Activated CD4-positive, alpha-beta memory T cell treated with anti-CD3 and anti-CD28 coated beads for 36 hours (primary cell): ENCODE measurements around the gene VPREB3. TPM values are rescaled to one million over a fixed set of nuclear protein-coding genes. Genes with fewer than 3 reads are reported as not detected.
A peak's percentile ranks its signal among the peaks of the same experiment; 100 is the strongest.

Source experiments
- CTCF ChIA-PET: fragments of 350-600 bp; sonication (Branson Sonifier 250); formaldehyde crosslinking; loops from one replicate; lab custom pipeline; 2021; ENCODE audit warnings: antibody characterized with exemption, inconsistent platforms; lab: Charles Lee
- POLR2A ChIA-PET: fragments of 350-600 bp; sonication (Branson Sonifier 250); formaldehyde crosslinking; loops from one replicate; lab custom pipeline; 2021; ENCODE audit warnings: antibody characterized with exemption; lab: Charles Lee
- DNase-seq: peaks from one replicate; pipeline ENCODE4 v3.0.0-alpha.2; 2020
- H3K27ac Mint-ChIP-seq: one replicate; pipeline ENCODE4 v1.8.0; 2021; ENCODE audit warnings: mixed read lengths
- H3K27me3 Mint-ChIP-seq: one replicate; pipeline ENCODE4 v1.8.0; 2021; ENCODE audit warnings: mixed read lengths
- H3K36me3 Mint-ChIP-seq: one replicate; pipeline ENCODE4 v1.8.0; 2021; ENCODE audit warnings: mixed read lengths
- H3K4me1 Mint-ChIP-seq: one replicate; pipeline ENCODE4 v1.8.0; 2021; ENCODE audit warnings: low read depth, mixed read lengths
- H3K4me3 Mint-ChIP-seq: one replicate; pipeline ENCODE4 v1.8.0; 2021; ENCODE audit warnings: mild to moderate bottlenecking, mixed read lengths
- H3K9me3 Mint-ChIP-seq: one replicate; pipeline ENCODE4 v1.8.0; 2021; ENCODE audit warnings: mixed read lengths
- intact Hi-C: fragments of 100-400 bp; cut with micrococcal nuclease; formaldehyde crosslinking; loops from one replicate; pipeline ENCODE4 v1.15.1; 2023
- total RNA-seq, 2 experiments: library from RNA; stranded (reverse); gene quantifications; one replicate each; pipeline ENCODE4 v1.2.3, GENCODE V29; 2021

Gene VPREB3
- total RNA-seq, 2 experiments from 2014 or later: not detected

- Mint-ChIP-seq H3K9me3 (no peaks in the 10 kb centered on the region), H3K36me3 (no peaks in the 10 kb centered on the region), H3K4me3 (peak within 1 kb of the TSS; percentile 62), H3K27me3 (no peaks in the 10 kb centered on the region), H3K4me1 (peaks cover 15% of the 10 kb centered on the region), H3K27ac (no peak within 1 kb of the TSS)
- ChIA-PET POLR2A (interaction anchor here (2.1 kb wide), 1 partner anchor 14 kb away, joined by 6 read pairs; the partner anchor contains the start of gene SMARCB1), CTCF (interaction anchor here (1.4 kb wide), 1 partner anchor 77 kb away, joined by 4 read pairs; no protein-coding TSS in a partner anchor)
- intact Hi-C loops: loop anchor here (2.0 kb wide), 1 partner anchor 14 kb away; the partner anchor contains the start of gene SMARCB1
- DNase-seq: peak; percentile 58
Measured at GRCh38 chr22:23772649-23773473, 18.6 kb upstream of the VPREB3 start, which contains the start of gene MMP11. MMP11 (plus strand) TSS chr22:23772849; CDS start chr22:23772871, 22 bp downstream.

- intact Hi-C loops: loop anchor here (2.0 kb wide), 1 partner anchor 15 kb away; the partner anchor contains the start of gene SMARCB1
- no peaks in the 10 kb centered on the region for H3K9me3 Mint-ChIP-seq
- ChIA-PET CTCF (interaction anchor here (1.4 kb wide), 1 partner anchor 78 kb away, joined by 4 read pairs; no protein-coding TSS in a partner anchor), POLR2A (interaction anchor here (2.1 kb wide), 1 partner anchor 15 kb away, joined by 6 read pairs; the partner anchor contains the start of gene SMARCB1)
- no peaks in the 10 kb centered on the region for H3K36me3 Mint-ChIP-seq
- H3K4me1 Mint-ChIP-seq: peaks cover 15% of the 10 kb centered on the region
- no peak overlapping the region for H3K27ac Mint-ChIP-seq
- peak overlapping the region; percentile 62 for H3K4me3 Mint-ChIP-seq
- DNase-seq: no peak
- no peaks in the 10 kb centered on the region for H3K27me3 Mint-ChIP-seq
Measured at GRCh38 chr22:23772315-23772648, 18.1 kb upstream of the VPREB3 start.

DNA sequence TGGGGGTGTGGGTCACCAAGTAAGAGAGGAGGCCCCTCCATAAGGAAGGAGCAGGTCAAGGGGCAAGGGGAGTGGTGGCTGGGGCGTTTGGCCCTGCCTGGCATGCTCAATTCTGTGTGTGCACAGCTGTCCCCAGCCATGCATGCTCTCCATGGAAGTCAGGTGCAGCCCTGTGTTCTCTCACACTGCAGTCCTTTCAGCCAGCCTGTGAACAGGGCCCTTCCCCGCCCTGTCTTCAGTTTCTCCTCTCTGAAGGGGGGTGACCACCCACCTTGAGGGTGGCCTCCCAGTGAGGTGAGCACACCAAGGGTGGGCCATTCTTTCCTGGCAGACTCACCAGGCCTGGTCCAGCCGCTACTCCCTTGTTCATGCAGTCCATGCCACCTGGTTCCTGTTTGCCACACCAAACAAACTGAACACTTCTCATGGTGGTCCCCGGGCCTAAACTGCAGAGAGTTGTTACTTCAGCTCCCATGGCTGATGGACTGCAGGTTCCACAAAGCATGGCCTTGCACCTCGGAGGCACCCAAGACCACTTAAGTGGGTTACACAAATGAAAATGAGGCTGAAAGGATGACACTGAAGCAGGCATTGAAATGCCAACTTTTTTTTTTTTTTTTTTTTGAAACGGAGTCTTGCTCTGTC, 15.2 kb upstream of the VPREB3 start:
- H3K4me3 Mint-ChIP-seq: no peak overlapping the region
- H3K27ac Mint-ChIP-seq: no peak overlapping the region
- intact Hi-C loops: loop anchor here (10.0 kb wide), 1 partner anchor 65 kb away; no protein-coding TSS in a partner anchor
- H3K4me1 Mint-ChIP-seq: peaks cover 32% of the 10 kb centered on the region
- H3K36me3 Mint-ChIP-seq: peaks cover 5% of the 10 kb centered on the region
- H3K27me3 Mint-ChIP-seq: no peaks in the 10 kb centered on the region
- no peak for DNase-seq
- POLR2A ChIA-PET: no interaction called here
- no peaks in the 10 kb centered on the region for H3K9me3 Mint-ChIP-seq
- CTCF ChIA-PET: interaction anchor here (0.7 to 2.9 kb wide), 5 partner anchors 16 to 179 kb away, joined by 3 to 12 read pairs (median 4); partner anchors contain the start of genes MIF and VPREB3

GRCh38 chr22:23767673-23768548, 13.7 kb upstream of the VPREB3 start, which contains the start of gene CHCHD10:
CHCHD10 (minus strand) TSS chr22:23767972; CDS start chr22:23767874, 98 bp downstream.
- no peaks in the 10 kb centered on the region for H3K9me3 Mint-ChIP-seq
- DNase-seq: peak; percentile 84
- H3K27ac Mint-ChIP-seq: peak within 1 kb of the TSS; percentile 42
- intact Hi-C loops: loop anchor here (10.0 kb wide), 1 partner anchor 63 kb away; no protein-coding TSS in a partner anchor
- peak within 1 kb of the TSS; percentile 76 for H3K4me3 Mint-ChIP-seq
- ChIA-PET CTCF (interaction anchor here (0.8 to 2.9 kb wide), 4 partner anchors 67 to 126 kb away, joined by 4 to 12 read pairs (median 4); partner anchors contain the start of gene MIF), POLR2A (interaction anchor here (0.6 to 1.4 kb wide), 6 partner anchors 10 to 82 kb away, joined by 3 to 8 read pairs (median 4); no protein-coding TSS in a partner anchor)
- peaks cover 40% of the 10 kb centered on the region for H3K4me1 Mint-ChIP-seq
- no peaks in the 10 kb centered on the region for H3K27me3 Mint-ChIP-seq
- peaks cover 5% of the 10 kb centered on the region for H3K36me3 Mint-ChIP-seq

GRCh38 chr22:23767303-23767672, 13.1 kb upstream of the VPREB3 start:
- no peak for DNase-seq
- H3K27me3 Mint-ChIP-seq: no peaks in the 10 kb centered on the region
- H3K36me3 Mint-ChIP-seq: peaks cover 5% of the 10 kb centered on the region
- POLR2A ChIA-PET: interaction anchor here (0.8 to 1.4 kb wide), 6 partner anchors 11 to 83 kb away, joined by 3 to 8 read pairs (median 4); no protein-coding TSS in a partner anchor
- peak overlapping the region; percentile 76 for H3K4me3 Mint-ChIP-seq
- H3K27ac Mint-ChIP-seq: peak overlapping the region; percentile 42
- intact Hi-C loops: loop anchor here (10.0 kb wide), 1 partner anchor 62 kb away; no protein-coding TSS in a partner anchor
- CTCF ChIA-PET: interaction anchor here (0.6 to 2.9 kb wide), 4 partner anchors 11 to 127 kb away, joined by 3 to 12 read pairs (median 4); partner anchors contain the start of gene MIF
- peaks cover 42% of the 10 kb centered on the region for H3K4me1 Mint-ChIP-seq
- H3K9me3 Mint-ChIP-seq: no peaks in the 10 kb centered on the region

GRCh38 chr22:23764899-23765881, 11.0 kb upstream of the VPREB3 start:
- no peak overlapping the region for H3K27ac Mint-ChIP-seq
- peaks cover 5% of the 10 kb centered on the region for H3K36me3 Mint-ChIP-seq
- peak overlapping the region; percentile 29 for H3K4me3 Mint-ChIP-seq
- ChIA-PET CTCF (no interaction called here), POLR2A (no interaction called here)
- DNase-seq: no peak
- H3K4me1 Mint-ChIP-seq: peaks cover 34% of the 10 kb centered on the region
- intact Hi-C loops: loop anchor here (10.0 kb wide), 1 partner anchor 60 kb away; no protein-coding TSS in a partner anchor
- H3K27me3 Mint-ChIP-seq: no peaks in the 10 kb centered on the region
- no peaks in the 10 kb centered on the region for H3K9me3 Mint-ChIP-seq

- H3K27me3 Mint-ChIP-seq: no peaks in the 10 kb centered on the region
- H3K36me3 Mint-ChIP-seq: peaks cover 5% of the 10 kb centered on the region
- peaks cover 34% of the 10 kb centered on the region for H3K4me1 Mint-ChIP-seq
- H3K27ac Mint-ChIP-seq: peak overlapping the region; percentile 24
- DNase-seq: no peak
- no peaks in the 10 kb centered on the region for H3K9me3 Mint-ChIP-seq
- POLR2A ChIA-PET: no interaction called here
- H3K4me3 Mint-ChIP-seq: peak overlapping the region; percentile 42
- intact Hi-C loops: loop anchor here (10.0 kb wide), 1 partner anchor 59 kb away; no protein-coding TSS in a partner anchor
- CTCF ChIA-PET: no interaction called here
Measured at GRCh38 chr22:23763954-23764353, 9.7 kb upstream of the VPREB3 start.

GRCh38 chr22:23763579-23763945, 9.3 kb upstream of the VPREB3 start:
- peak; percentile 64 for DNase-seq
- no peaks in the 10 kb centered on the region for H3K9me3 Mint-ChIP-seq
- H3K36me3 Mint-ChIP-seq: peaks cover 5% of the 10 kb centered on the region
- ChIA-PET POLR2A (no interaction called here), CTCF (no interaction called here)
- H3K4me1 Mint-ChIP-seq: peaks cover 34% of the 10 kb centered on the region
- H3K27ac Mint-ChIP-seq: peak overlapping the region; percentile 24
- no peaks in the 10 kb centered on the region for H3K27me3 Mint-ChIP-seq
- peak overlapping the region; percentile 42 for H3K4me3 Mint-ChIP-seq
- intact Hi-C loops: loop anchor here (10.0 kb wide), 1 partner anchor 59 kb away; no protein-coding TSS in a partner anchor

GRCh38 chr22:23762842-23763578, 8.8 kb upstream of the VPREB3 start, which contains the start of gene C22orf15:
C22orf15 (plus strand) TSS chr22:23762990; CDS start chr22:23763307, 317 bp downstream.
- POLR2A ChIA-PET: interaction anchor here (0.6 kb wide), 1 partner anchor 29 kb away, joined by 4 read pairs; no protein-coding TSS in a partner anchor
- peaks cover 34% of the 10 kb centered on the region for H3K4me1 Mint-ChIP-seq

More at GRCh38 chr22:23762842-23763578, 8.8 kb upstream of the VPREB3 start, which contains the start of gene C22orf15:
- CTCF ChIA-PET: no interaction called here
- Mint-ChIP-seq H3K27ac (peak within 1 kb of the TSS; percentile 24), H3K4me3 (peak within 1 kb of the TSS; percentile 42), H3K27me3 (no peaks in the 10 kb centered on the region), H3K36me3 (peaks cover 5% of the 10 kb centered on the region), H3K9me3 (no peaks in the 10 kb centered on the region)
- peak; percentile 25 for DNase-seq
- intact Hi-C loops: loop anchor here (10.0 kb wide), 1 partner anchor 58 kb away; no protein-coding TSS in a partner anchor
